GM19023 (cell line): ENCODE measurements around the gene SPTY2D1.

Experiments
- ATAC-seq: cut with Tn5 transposase; IDR thresholded peaks from one replicate; pipeline ENCODE4 v1.9.1; 2021; ENCODE audit warnings: mild to moderate bottlenecking, moderate library complexity; ENCODE audit not compliant: unreplicated experiment

The SPTY2D1 gene

DNA sequence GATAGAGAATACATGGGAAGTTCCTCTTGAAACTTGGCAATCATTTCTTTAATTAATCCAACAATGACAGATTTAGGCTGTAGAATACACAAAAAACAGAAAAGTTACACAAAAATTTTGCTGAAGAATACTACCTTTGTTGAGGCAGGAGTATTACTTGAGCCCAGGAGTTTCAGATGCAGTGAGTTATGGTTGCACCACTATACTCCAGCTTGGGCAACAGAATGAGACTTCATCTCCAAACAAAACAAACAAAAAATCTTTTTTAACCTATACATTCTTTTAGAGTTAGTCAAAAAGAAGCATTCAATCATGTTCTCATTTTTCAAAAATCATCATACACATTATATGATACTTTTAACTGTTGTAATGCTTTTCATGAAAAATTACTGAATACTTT is 67.7 kb downstream of the SPTY2D1 start:
- ATAC-seq = no peak

DNA sequence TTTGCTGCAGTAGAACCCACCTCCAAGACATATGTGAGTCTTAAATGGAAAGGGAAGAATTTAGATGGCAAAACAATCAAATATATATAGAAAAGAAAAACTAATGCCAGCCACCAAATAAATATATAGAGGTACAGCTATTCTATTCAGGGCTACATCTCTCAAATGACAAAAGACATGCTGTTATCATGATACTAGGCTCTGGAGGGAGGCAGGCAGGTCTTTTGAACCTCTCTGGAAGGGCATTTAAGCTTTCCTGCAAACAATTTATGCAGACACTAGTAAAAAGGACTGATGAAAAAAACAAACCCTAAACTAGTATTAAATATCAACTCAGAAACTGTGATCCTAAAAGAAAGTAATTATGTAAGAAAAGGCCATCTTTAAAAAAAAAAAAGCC is 70.0 kb downstream of the SPTY2D1 start:
- ATAC-seq = no peak

DNA sequence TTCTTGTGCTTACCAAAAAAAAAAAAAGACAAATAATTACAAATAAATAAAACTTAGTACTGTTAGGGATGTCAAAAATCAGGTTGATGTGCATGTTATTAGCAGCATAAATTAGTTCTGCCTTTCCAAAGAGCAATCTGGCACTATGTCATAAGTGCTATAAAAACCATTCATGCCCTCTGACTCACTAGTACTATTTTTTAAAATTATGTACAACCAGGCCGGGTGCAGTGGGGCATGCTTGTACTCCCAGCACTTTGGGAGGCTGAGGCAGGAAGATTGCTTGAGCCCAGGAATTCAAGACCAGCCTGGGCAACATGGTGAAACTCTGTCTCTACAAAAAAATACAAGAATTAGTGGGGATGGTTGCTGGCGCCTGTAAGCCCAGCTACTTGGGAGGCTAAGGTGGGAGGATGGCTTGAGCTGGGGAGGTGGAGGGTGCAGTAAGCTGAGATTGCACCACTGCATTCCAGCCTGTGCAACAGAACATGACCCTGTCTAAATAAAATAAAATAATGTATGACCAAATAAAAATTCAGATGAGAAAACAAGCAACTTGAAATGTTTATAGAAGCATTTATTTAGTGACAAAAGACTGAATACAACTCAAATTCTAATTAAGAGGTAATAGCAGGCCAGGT is 70.9 kb downstream of the SPTY2D1 start:
- no peak for ATAC-seq
